B cell (primary cell): ENCODE results near the gene JMJD6. TPM values are rescaled to one million over a fixed set of nuclear protein-coding genes. Genes with fewer than 3 reads are reported as not detected.

Experiments
- ATAC-seq: fragments of 200-7000 bp; cut with Tn5 transposase; one replicate; pipeline ENCODE4 v1.10.0; 2021; ENCODE audit warnings: low read depth, mild to moderate bottlenecking, moderate number of reproducible peaks, moderate library complexity
- CTCF ChIA-PET: fragments of 350-600 bp; sonication (Branson Sonifier 250); formaldehyde crosslinking; loops from one replicate; lab custom pipeline; 2021; ENCODE audit warnings: antibody characterized with exemption, inconsistent platforms; lab: Charles Lee
- POLR2A ChIA-PET: fragments of 350-600 bp; sonication (Branson Sonifier 250); formaldehyde crosslinking; loops from one replicate; lab custom pipeline; 2021; ENCODE audit warnings: antibody characterized with exemption; lab: Charles Lee
- DNase-seq: peaks from one replicate; pipeline ENCODE4 v3.0.0; 2013
- H2AFZ ChIP-seq: 2 replicates; pipeline ENCODE4 v1.6.1; 2012; ENCODE audit warnings: mild to moderate bottlenecking, low read depth, low read length; ENCODE audit not compliant: insufficient read depth, poor library complexity, severe bottlenecking
- H3K27ac ChIP-seq, 2 donors: 1 replicate in 1 of 2; 2 replicates in 1 of 2; pipeline ENCODE4 v1.5.1; 2012 to 2013; ENCODE audit warnings: low read length in 2 of 2, mild to moderate bottlenecking in 2 of 2, moderate library complexity in 1 of 2
- H3K27me3 ChIP-seq, 4 experiments: fragments of 200-600 bp in 1 of 4; sonication (generic) in 1 of 4; replicated peaks in 1 of 4; 1 replicate in 2 of 4; 2 replicates in 2 of 4; pipeline versions ENCODE4 v1.6.1 to v1.7.0; 2013 to 2016; ENCODE audit warnings: low read length in 3 of 4, mild to moderate bottlenecking in 2 of 4, mixed read lengths in 1 of 4, moderate library complexity in 1 of 4; ENCODE audit not compliant: insufficient read depth in 4 of 4, control insufficient read depth in 3 of 4; ENCODE audit errors: control extremely low read depth in 1 of 4
- H3K36me3 ChIP-seq, 2 experiments: replicated peaks in 1 of 2; 1 replicate in 1 of 2; 2 replicates in 1 of 2; pipeline versions ENCODE4 v1.6.1 to v1.7.1; 2013; ENCODE audit warnings: low read length in 1 of 2; ENCODE audit not compliant: insufficient read depth in 2 of 2, control insufficient read depth in 1 of 2; ENCODE audit errors: control extremely low read depth in 1 of 2, extremely low read depth in 1 of 2
- H3K4me1 ChIP-seq, 2 donors: fragments of 200-600 bp in 1 of 2; sonication (generic) in 1 of 2; 1 replicate in 1 of 2; 2 replicates in 1 of 2; pipeline versions ENCODE4 v1.5.1 to v1.6.1; 2013 to 2017; ENCODE audit warnings: low read length in 2 of 2; ENCODE audit not compliant: control insufficient read depth in 2 of 2, insufficient read depth in 2 of 2
- H3K4me2 ChIP-seq: replicated peaks from 2 replicates; pipeline ENCODE3; 2012; ENCODE audit warnings: mild to moderate bottlenecking, low read depth, low read length; ENCODE audit not compliant: poor library complexity, severe bottlenecking
- H3K4me3 ChIP-seq, 5 experiments: fragments of 200-600 bp in 1 of 5; sonication (generic) in 1 of 5; 1 replicate in 3 of 5; 2 replicates in 2 of 5; pipeline versions ENCODE4 v1.5.1 to v1.7.0; 2011 to 2016; ENCODE audit warnings: low read length in 4 of 5, mild to moderate bottlenecking in 4 of 5, low read depth in 2 of 5, control low read depth in 1 of 5, moderate library complexity in 1 of 5; ENCODE audit not compliant: insufficient read depth in 1 of 5; ENCODE audit errors: control extremely low read depth in 1 of 5, extremely low read depth in 1 of 5
- H3K79me2 ChIP-seq: fragments of 200-600 bp; sonication (generic); one replicate; pipeline ENCODE4 v1.6.0; 2016; ENCODE audit warnings: low read length; ENCODE audit not compliant: control insufficient read depth, insufficient read depth
- H3K9ac ChIP-seq: fragments of 200-600 bp; sonication (generic); 2 replicates; pipeline ENCODE4 v1.6.1; 2017; ENCODE audit warnings: mild to moderate bottlenecking, low read length, moderate library complexity
- H3K9me3 ChIP-seq, 3 donors: one replicate each; pipeline versions ENCODE4 v1.6.1 to v1.7.1; 2013; ENCODE audit warnings: low read length in 2 of 3; ENCODE audit not compliant: control insufficient read depth in 2 of 3, insufficient read depth in 1 of 3; ENCODE audit errors: control extremely low read depth in 1 of 3
- H4K20me1 ChIP-seq: 2 replicates; pipeline ENCODE4 v1.6.0; 2012; ENCODE audit warnings: mild to moderate bottlenecking, low read length; ENCODE audit not compliant: insufficient read depth, control insufficient read depth, poor library complexity, severe bottlenecking
- H3K27ac Mint-ChIP-seq: one replicate; pipeline ENCODE4 v1.8.0; 2021; ENCODE audit warnings: mixed read lengths
- H3K27me3 Mint-ChIP-seq: one replicate; pipeline ENCODE4 v1.8.0; 2021; ENCODE audit warnings: mixed read lengths
- H3K4me1 Mint-ChIP-seq: one replicate; pipeline ENCODE4 v1.8.0; 2021; ENCODE audit warnings: mixed read lengths
- H3K4me3 Mint-ChIP-seq: one replicate; pipeline ENCODE4 v1.8.0; 2021; ENCODE audit warnings: mixed read lengths
- H3K9me3 Mint-ChIP-seq: one replicate; pipeline ENCODE4 v1.8.0; 2022; ENCODE audit warnings: mixed read lengths; ENCODE audit not compliant: insufficient read depth
- EZH2 ChIP-seq: IDR thresholded peaks from 2 replicates; pipeline ENCODE4 v1.6.1; 2012; ENCODE audit warnings: borderline replicate concordance, low read depth, mild to moderate bottlenecking, moderate library complexity, low read length; ENCODE audit not compliant: insufficient read depth, poor library complexity, severe bottlenecking
- WGBS: methylation state at CpG from one replicate; pipeline ENCODE4 v1.1.5; 2013; ENCODE audit warnings: missing lambda C conversion rate; ENCODE audit not compliant: insufficient coverage; 5-methylcytosine and 5-hydroxymethylcytosine counted together
- intact Hi-C: fragments of 100-400 bp; cut with micrococcal nuclease; formaldehyde crosslinking; loops from one replicate; pipeline ENCODE4 v1.10.0; 2022
- polyA plus RNA-seq: library from polyadenylated mRNA; depleted of rRNA; stranded (reverse); fragments of >200 nt; gene quantifications from 2 replicates; pipeline ENCODE4 v1.2.3, GENCODE V29; 2012
- total RNA-seq, 2 donors: library from RNA; stranded (reverse); fragments of 120-200 nt in 1 of 2; gene quantifications; 1 replicate in 1 of 2; 2 replicates in 1 of 2; pipeline versions ENCODE4 v1.2.3 to v1.2.4, GENCODE V29; 2013 to 2022
- TF ChIP-seq, protein P1 (sequence below): fragments of 200-600 bp; IDR thresholded peaks from one replicate; pipeline ENCODE4 v1.8.0; 2022; ENCODE audit warnings: antibody characterized with exemption, mild to moderate bottlenecking

JMJD6 gene
- total and polyA plus RNA-seq, 2 donors (not counting 1 experiment from before 2014, with no cell fraction given), result 38.2 to 45.0 TPM

DNA sequence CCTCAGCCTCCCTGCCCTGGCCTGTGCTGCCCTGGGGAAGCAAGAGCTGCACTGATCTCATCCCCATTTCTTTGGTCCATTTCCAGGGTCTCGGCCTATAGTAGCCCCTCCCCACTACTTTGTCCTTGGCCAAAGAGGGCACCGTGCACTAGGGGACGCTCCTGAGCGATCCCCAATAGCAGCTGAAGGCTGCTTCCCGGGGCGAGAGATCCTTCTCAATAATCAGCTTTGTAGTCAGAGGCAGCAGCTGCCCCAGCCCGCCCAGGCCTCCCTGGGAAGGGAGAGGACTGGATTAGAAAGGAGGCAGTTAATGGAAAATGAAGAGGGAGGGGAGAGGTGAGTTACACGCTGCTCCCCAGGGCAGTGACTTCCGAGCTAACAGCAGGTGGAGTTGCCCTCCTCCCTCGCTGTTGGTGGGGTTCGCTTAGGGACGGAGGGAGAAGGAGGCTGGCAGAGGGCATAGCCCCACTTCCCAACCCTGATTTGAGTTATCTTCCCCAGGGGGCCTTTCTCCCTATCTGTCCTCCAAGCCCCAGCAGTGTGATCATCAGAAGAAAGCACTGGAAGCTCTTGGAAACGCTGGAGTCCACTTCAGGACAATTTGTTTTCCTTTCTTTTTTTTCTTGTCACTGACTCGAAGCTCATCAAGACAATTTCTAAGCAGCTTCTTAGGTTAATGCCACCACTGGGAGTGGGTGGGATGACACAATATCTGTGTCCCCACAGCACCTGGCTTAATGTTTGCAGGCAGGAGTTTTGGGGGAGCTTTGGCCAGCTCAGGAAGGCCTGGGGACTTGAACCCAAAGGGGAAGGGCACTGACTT, 18.2 kb downstream of the JMJD6 start:
- POLR2A ChIA-PET, result interaction anchor here (0.5 kb wide), 1 partner anchor 77 kb away, joined by 7 read pairs; no protein-coding TSS in a partner anchor
- 93% methylated on average over 11 of the region's 14 CpGs for WGBS
- H3K4me3 ChIP-seq, result no peak overlapping the region
- H4K20me1 ChIP-seq, result no peaks in the 10 kb centered on the region
- Mint-ChIP-seq H3K27ac (no peak overlapping the region), H3K27me3 (no peaks in the 10 kb centered on the region), H3K4me3 (no peak overlapping the region), H3K4me1 (peaks cover 12% of the 10 kb centered on the region), H3K9me3 (no peaks in the 10 kb centered on the region)
- H3K36me3 ChIP-seq, result peaks cover 0 to under 1% of the 10 kb centered on the region in 2 experiments
- ATAC-seq (no peak), DNase-seq (no peak)
- H3K27ac ChIP-seq, result no peak overlapping the region
- H3K9ac ChIP-seq, result no peak overlapping the region
- H3K9me3 ChIP-seq, result no peaks in the 10 kb centered on the region
- peaks cover 11 to 14% of the 10 kb centered on the region in 2 donors for H3K4me1 ChIP-seq
- H3K4me2 ChIP-seq, result no peak overlapping the region
- intact Hi-C loops, result no loop called here
- peaks cover 11% of the 10 kb centered on the region for H3K79me2 ChIP-seq
- H3K27me3 ChIP-seq, result no peaks in the 10 kb centered on the region
- no peak for TF ChIP-seq EZH2
- TF ChIP-seq, protein P1, sequence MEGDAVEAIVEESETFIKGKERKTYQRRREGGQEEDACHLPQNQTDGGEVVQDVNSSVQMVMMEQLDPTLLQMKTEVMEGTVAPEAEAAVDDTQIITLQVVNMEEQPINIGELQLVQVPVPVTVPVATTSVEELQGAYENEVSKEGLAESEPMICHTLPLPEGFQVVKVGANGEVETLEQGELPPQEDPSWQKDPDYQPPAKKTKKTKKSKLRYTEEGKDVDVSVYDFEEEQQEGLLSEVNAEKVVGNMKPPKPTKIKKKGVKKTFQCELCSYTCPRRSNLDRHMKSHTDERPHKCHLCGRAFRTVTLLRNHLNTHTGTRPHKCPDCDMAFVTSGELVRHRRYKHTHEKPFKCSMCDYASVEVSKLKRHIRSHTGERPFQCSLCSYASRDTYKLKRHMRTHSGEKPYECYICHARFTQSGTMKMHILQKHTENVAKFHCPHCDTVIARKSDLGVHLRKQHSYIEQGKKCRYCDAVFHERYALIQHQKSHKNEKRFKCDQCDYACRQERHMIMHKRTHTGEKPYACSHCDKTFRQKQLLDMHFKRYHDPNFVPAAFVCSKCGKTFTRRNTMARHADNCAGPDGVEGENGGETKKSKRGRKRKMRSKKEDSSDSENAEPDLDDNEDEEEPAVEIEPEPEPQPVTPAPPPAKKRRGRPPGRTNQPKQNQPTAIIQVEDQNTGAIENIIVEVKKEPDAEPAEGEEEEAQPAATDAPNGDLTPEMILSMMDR, result no peak
- no peak overlapping the region for H2AFZ ChIP-seq
- CTCF ChIA-PET, result no interaction called here

DNA sequence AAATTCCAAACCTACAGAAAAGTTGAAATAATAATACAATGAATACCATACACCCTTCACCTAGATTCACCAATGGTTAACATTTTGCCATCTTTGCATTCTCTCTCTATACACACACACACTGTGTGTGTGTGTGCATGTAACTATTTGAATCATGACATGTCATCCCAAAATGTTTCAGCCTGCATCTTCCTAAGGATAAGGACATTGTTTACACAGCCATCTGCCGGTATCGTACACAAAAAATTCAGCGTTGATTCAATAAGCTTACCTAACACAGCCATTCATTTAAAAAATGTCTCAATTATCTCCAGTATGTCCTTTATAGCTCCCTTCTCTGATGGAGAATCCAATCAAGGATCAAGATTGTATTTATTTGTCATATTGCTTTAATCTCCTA, 19.6 kb downstream of the JMJD6 start:
- H3K9me3 Mint-ChIP-seq, result no peaks in the 10 kb centered on the region
- H4K20me1 ChIP-seq, result no peaks in the 10 kb centered on the region
- H3K4me2 ChIP-seq, result no peak overlapping the region
- H3K27ac ChIP-seq, result no peak overlapping the region
- no peak overlapping the region for H2AFZ ChIP-seq
- 100% methylated on average over 3 of the region's 3 CpGs for WGBS
- intact Hi-C loops, result no loop called here
- H3K4me3 Mint-ChIP-seq, result no peak overlapping the region
- no peaks in the 10 kb centered on the region for H3K9me3 ChIP-seq
- DNase-seq (no peak), ATAC-seq (no peak)
- TF ChIP-seq, protein P1, result no peak
- no peak for TF ChIP-seq EZH2
- H3K79me2 ChIP-seq, result peaks cover 13% of the 10 kb centered on the region
- no peak overlapping the region for H3K9ac ChIP-seq
- CTCF ChIA-PET, result no interaction called here
- peaks cover 11 to 14% of the 10 kb centered on the region in 2 donors for H3K4me1 ChIP-seq
- H3K27me3 Mint-ChIP-seq, result no peaks in the 10 kb centered on the region
- POLR2A ChIA-PET, result interaction anchor here (0.7 kb wide), 1 partner anchor 33 kb away, joined by 4 read pairs; no protein-coding TSS in a partner anchor
- H3K27ac Mint-ChIP-seq, result no peak overlapping the region
- no peak overlapping the region for H3K4me3 ChIP-seq
- no peaks in the 10 kb centered on the region for H3K36me3 ChIP-seq
- H3K4me1 Mint-ChIP-seq, result peaks cover 12% of the 10 kb centered on the region
- H3K27me3 ChIP-seq, result no peaks in the 10 kb centered on the region
